Mammary epithelial cell (primary cell): Measurements from ENCODE around the gene FOSL1.

Experiments
- EZH2 ChIP-seq: IDR thresholded peaks from 2 replicates; pipeline ENCODE4 v1.6.1; 2012; ENCODE audit warnings: low read length, inconsistent platforms, borderline replicate concordance
- TF ChIP-seq, protein P1 (sequence below), 2 donors: IDR thresholded peaks in 1 of 2; conservative IDR thresholded peaks in 1 of 2; 2 replicates each; pipeline ENCODE4 v1.5.1; 2011 to 2012; ENCODE audit warnings: inconsistent platforms in 2 of 2, low read length in 2 of 2, mild to moderate bottlenecking in 2 of 2, control low read depth in 1 of 2, low read depth in 1 of 2; ENCODE audit not compliant: insufficient read depth in 1 of 2; ENCODE audit errors: extremely low read depth in 1 of 2

- TF ChIP-seq, protein P1, sequence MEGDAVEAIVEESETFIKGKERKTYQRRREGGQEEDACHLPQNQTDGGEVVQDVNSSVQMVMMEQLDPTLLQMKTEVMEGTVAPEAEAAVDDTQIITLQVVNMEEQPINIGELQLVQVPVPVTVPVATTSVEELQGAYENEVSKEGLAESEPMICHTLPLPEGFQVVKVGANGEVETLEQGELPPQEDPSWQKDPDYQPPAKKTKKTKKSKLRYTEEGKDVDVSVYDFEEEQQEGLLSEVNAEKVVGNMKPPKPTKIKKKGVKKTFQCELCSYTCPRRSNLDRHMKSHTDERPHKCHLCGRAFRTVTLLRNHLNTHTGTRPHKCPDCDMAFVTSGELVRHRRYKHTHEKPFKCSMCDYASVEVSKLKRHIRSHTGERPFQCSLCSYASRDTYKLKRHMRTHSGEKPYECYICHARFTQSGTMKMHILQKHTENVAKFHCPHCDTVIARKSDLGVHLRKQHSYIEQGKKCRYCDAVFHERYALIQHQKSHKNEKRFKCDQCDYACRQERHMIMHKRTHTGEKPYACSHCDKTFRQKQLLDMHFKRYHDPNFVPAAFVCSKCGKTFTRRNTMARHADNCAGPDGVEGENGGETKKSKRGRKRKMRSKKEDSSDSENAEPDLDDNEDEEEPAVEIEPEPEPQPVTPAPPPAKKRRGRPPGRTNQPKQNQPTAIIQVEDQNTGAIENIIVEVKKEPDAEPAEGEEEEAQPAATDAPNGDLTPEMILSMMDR (conservative IDR thresholded peaks at IDR 0.05 in 1 of 2, IDR thresholded peaks at IDR 0.05 in 1 of 2; ENCODE audit: extremely low read depth in 1 of 2, insufficient read depth in 1 of 2, low read depth in 1 of 2, low read length in 2 of 2): no peak
- no peak for TF ChIP-seq EZH2
These were observed 25.2 kb upstream of the FOSL1 start for GRCh38 chr11:65925397-65925796.
